Stimulated activated CD8-positive, alpha-beta memory T cell treated with anti-CD3 and anti-CD28 coated beads, Interleukin-15, amount 100 ng/mL, for 1 hour (primary cell): Measurements from ENCODE around the gene PID1.

ENCODE experiments used
- DNase-seq: peaks from one replicate; pipeline ENCODE4 v3.0.0-alpha.2; 2020; ENCODE audit warnings: low read depth

The PID1 gene

GRCh38 chr2:229270551-229271410, at the start of gene PID1:
Gene PID1 (minus strand): TSS chr2:229271287. CDS start chr2:229271043, 244 bp downstream.
- no peak for DNase-seq

- no peak for DNase-seq
Measured at GRCh38 chr2:229319558-229319957, 48.5 kb upstream of the PID1 start.

GRCh38 chr2:229314117-229314516, 43.0 kb upstream of the PID1 start:
- no peak for DNase-seq

- no peak for DNase-seq
Measured at GRCh38 chr2:229313591-229313990, 42.5 kb upstream of the PID1 start.

- DNase-seq: no peak
Measured at GRCh38 chr2:229301237-229301636, 30.1 kb upstream of the PID1 start.

GRCh38 chr2:229300790-229301189, 29.7 kb upstream of the PID1 start:
- no peak for DNase-seq

- DNase-seq: no peak
Measured at GRCh38 chr2:229300371-229300770, 29.3 kb upstream of the PID1 start.

- no peak for DNase-seq
Measured at GRCh38 chr2:229297247-229297646, 26.2 kb upstream of the PID1 start.

- no peak for DNase-seq
Measured at GRCh38 chr2:229296536-229296935, 25.4 kb upstream of the PID1 start.

GRCh38 chr2:229296016-229296415, 24.9 kb upstream of the PID1 start:
- DNase-seq: no peak

- no peak for DNase-seq
Measured at GRCh38 chr2:229287823-229288222, 16.7 kb upstream of the PID1 start.

GRCh38 chr2:229282758-229283546, 11.9 kb upstream of the PID1 start:
- no peak for DNase-seq

GRCh38 chr2:229279516-229279915, 8.4 kb upstream of the PID1 start:
- no peak for DNase-seq

- no peak for DNase-seq
Measured at GRCh38 chr2:229275506-229275905, 4.4 kb upstream of the PID1 start.

- no peak for DNase-seq
Measured at GRCh38 chr2:229273723-229274338, 2.7 kb upstream of the PID1 start.

GRCh38 chr2:229273006-229273722, 2.1 kb upstream of the PID1 start:
- no peak for DNase-seq

GRCh38 chr2:229269941-229270340, 1.1 kb downstream of the PID1 start:
- DNase-seq: no peak

- DNase-seq: no peak
Measured at GRCh38 chr2:229269146-229269545, 1.9 kb downstream of the PID1 start.

- no peak for DNase-seq
Measured at GRCh38 chr2:229268626-229269025, 2.5 kb downstream of the PID1 start.

- DNase-seq: no peak
Measured at GRCh38 chr2:229267080-229267479, 4.0 kb downstream of the PID1 start.

- no peak for DNase-seq
Measured at GRCh38 chr2:229265727-229266126, 5.4 kb downstream of the PID1 start.

- no peak for DNase-seq
Measured at GRCh38 chr2:229261599-229261998, 9.5 kb downstream of the PID1 start.
